HUDEP-2 (cell line): ENCODE results near the gene PURA.
"Not testable (repeated sequence)": the region's sequence is repeated elsewhere in the genome, so short reads cannot be mapped to it uniquely, and the experiment has no call there.

Experiments used
- DNase-seq, 76 experiments: peaks; one replicate each; lab custom pipeline; 2025; ENCODE audit not compliant: unreplicated experiment in 76 of 76; lab: John Stamatoyannopoulos, UW

PURA gene

GRCh38 chr5:140154710-140155381 is 40.9 kb downstream of the PURA start:
- not testable (repeated sequence) for DNase-seq

GRCh38 chr5:140157032-140157781 is 43.3 kb downstream of the PURA start:
- peak in 72 of 76 experiments; percentile 16 to 85 (median 71) for DNase-seq

GRCh38 chr5:140159014-140159927 is 45.4 kb downstream of the PURA start:
- DNase-seq = no peak

GRCh38 chr5:140162275-140162674 is 48.4 kb downstream of the PURA start:
- no peak for DNase-seq

- DNase-seq = no peak
These were observed 48.9 kb downstream of the PURA start for GRCh38 chr5:140162781-140163180.

GRCh38 chr5:140165101-140165922 is 51.4 kb downstream of the PURA start:
- DNase-seq = peak in 40 of 76 experiments; percentile 8 to 65 (median 34)

- DNase-seq = peak in 1 of 76 experiments; percentile 8
These were observed 52.0 kb downstream of the PURA start for GRCh38 chr5:140165923-140166270.

- no peak for DNase-seq
These were observed 53.0 kb downstream of the PURA start for GRCh38 chr5:140166911-140167310.

GRCh38 chr5:140168371-140168770 is 54.5 kb downstream of the PURA start:
- DNase-seq = no peak

GRCh38 chr5:140169410-140169809 is 55.5 kb downstream of the PURA start:
- DNase-seq = peak in 2 of 76 experiments; percentile 7 to 10

GRCh38 chr5:140172483-140172882 is 58.6 kb downstream of the PURA start:
- no peak for DNase-seq

- DNase-seq = no peak
These were observed 60.1 kb downstream of the PURA start for GRCh38 chr5:140174014-140174413.

- DNase-seq = peak in 74 of 76 experiments; percentile 36 to 93 (median 85)
These were observed 60.8 kb downstream of the PURA start, which contains the start of gene CYSTM1 for GRCh38 chr5:140174465-140175366. Gene CYSTM1, plus strand, starts transcription at chr5:140175188. Its CDS starts 19,278 bp downstream, at chr5:140194466.
